HL-60/S4 (cell line): ENCODE measurements around the gene SCLY.

Experiments
- in situ Hi-C: fragments of 300-500 bp; cut with MboI; formaldehyde crosslinking; loops from 2 replicates; pipeline ENCODE4 v1.14.3; 2022; ENCODE audit warnings: low sequenced_read_pairs

SCLY gene

GRCh38 chr2:238136820-238137537, 76.2 kb downstream of the SCLY start:
- in situ Hi-C loops = no loop called here

DNA sequence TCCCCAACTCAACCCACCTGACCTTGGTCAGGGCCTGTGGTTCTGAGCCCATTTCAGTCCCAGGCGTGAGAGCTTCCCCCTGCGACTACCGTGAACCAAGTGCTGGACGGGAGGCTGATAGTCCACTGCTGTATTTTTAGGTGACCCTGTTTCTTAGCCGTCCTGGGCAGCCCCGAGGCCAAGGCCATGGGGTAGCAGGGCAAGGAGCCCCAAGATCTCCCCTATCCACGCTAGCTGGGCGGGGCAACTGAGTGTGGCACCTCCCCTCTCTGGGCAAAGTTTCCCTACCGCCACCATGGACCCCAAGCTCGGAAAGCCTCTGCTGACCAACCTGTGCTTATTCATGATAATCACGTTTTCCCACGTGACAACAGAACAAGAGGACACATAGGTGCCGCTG, 77.1 kb downstream of the SCLY start:
- in situ Hi-C loops = no loop called here

- in situ Hi-C loops = no loop called here
Observed at GRCh38 chr2:238138331-238139195, 77.8 kb downstream of the SCLY start, which contains the start of gene KLHL30. TSS of gene KLHL30 (plus strand) at chr2:238138668. CDS start at chr2:238140755, 2,087 bp downstream.

GRCh38 chr2:238139196-238140039, 78.6 kb downstream of the SCLY start:
- in situ Hi-C loops = no loop called here

DNA sequence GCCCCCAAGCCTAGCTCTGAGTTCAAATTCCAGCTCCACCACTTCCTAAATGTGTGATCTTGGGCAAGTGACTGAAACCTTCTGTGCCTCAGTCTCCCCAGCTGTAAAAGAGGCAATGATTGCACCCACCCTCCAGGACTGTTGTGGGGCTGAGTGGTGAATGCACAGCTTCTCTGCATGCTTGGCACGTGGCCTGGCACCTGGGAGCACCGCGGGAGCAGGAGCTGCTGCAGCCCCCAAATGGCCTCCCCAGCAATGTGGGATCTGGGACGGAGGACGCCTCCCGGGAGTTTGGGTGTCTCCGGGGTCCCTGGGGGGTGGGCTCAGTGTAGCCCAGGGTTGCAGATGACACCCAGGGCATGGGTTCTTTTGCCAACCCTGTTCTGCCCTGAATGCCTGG, 79.2 kb downstream of the SCLY start:
- in situ Hi-C loops = no loop called here

GRCh38 chr2:238140721-238141540, 80.1 kb downstream of the SCLY start:
- in situ Hi-C loops = no loop called here

DNA sequence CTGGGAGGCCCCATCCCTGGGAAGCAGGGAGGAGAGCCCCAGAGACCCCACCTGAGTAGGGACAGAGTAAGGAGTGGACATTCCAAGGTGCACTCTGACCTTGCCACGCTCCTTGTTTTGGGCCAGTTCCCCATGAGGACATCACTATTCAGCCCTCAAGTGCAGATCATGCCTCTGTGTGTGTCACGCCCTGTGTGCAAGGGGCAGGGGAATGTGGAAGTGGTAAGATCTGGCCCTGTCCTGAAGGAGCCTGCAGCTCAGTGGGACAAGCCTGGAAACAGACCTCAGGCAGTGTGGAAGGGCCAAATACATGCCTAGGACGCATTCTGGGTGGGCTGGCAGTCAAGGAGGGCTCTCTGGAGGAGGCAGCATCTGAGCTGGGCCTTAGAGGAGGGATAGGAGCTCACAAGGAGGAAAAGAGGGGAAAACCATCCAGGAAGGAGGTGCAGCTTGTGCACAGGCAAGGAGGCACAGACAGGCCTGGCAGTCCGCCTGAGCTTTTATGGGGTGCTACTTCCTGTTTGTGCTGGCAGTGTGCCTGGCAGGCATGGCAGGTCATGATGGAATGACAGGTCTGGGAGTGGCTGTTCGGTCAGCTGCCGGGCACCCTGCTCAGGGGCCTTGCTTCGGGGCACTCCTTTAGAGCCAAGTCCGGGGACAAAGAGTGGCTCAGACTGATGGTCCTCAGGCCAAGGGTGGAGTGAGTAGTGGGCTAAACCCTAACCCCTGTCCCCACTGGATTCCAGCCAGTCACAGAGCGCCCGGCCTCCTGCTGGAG, 80.9 kb downstream of the SCLY start:
- in situ Hi-C loops = no loop called here

DNA sequence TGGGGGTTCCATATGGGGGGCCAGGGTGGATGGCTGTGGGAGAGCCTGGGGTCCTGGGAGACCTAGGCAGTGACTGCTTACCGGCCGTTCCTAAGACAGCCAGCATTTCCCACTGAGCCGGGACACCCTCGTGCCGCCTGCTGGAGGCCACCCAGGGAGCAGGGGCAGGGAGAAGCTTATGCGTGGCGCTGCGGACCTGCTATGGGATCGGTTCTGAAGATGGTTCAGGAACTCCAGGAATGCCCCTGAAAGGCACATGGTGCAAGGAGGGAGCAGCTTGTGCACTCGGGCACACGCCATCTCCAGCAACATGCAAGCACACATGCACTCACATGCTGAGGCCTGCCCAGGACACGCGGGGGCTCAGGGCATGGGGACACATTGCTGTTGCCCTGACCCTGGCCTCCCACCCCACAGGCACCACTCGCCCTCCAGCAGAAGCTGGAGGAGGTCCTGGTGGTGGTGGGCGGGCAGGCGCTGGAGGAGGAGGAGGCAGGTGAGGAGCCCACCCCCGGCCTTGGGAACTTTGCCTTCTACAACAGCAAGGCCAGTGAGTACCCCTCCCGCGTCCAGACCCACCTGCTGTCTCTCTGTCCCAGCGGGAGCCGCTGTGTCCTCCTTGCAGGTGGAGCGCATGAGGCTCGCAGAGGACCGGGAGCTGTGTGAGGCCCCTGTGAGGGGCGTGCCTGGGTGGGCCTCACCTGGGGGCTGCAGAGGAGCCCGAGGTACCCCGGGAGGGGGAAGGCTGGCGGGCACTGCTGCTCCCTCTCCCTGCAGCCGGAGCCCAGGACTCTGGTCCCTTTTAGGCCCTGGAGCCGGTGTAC, 81.8 kb downstream of the SCLY start:
- in situ Hi-C loops = no loop called here

- in situ Hi-C loops = no loop called here
Observed at GRCh38 chr2:238143239-238143951, 82.6 kb downstream of the SCLY start.

DNA sequence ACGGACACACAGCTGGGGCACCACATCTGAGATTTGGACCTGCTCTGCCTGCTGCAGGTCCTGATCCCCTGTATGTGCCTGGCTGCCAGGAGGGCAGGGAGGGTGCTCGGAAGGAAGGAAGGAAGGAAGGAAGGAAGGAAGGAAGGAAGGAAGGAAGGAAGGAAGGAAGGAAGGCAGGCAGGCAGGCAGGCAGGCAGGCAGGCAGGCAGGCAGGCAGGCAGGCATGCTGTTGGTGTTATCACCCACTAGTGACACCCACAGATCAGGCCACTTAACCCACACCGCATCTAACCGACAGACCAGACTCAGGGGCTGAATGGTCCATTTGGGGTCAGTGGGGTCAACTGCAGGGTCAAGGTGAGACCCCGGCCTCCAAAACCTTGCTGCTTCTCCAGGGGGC, 83.5 kb downstream of the SCLY start:
- in situ Hi-C loops = no loop called here

DNA sequence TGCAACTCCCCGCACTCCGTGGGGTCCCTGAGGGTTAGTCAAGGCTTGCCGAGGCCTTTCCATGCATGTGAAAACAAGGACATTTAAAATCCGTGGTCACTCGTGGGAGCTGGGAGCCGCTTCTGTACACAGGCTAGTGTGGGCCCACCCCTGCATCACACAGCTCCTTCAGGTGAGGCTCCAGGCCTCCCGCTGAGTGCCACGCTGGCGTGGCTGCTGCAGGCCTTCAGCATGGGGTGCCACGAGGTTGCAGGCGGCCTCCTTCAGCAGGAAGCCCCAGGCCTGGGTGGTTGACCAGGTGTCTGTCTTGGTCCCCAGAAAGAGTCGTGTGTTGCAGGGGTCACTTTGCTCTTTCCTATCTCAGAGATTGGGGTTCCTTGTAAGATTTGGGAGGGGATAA, 84.2 kb downstream of the SCLY start:
- in situ Hi-C loops = no loop called here

- in situ Hi-C loops = no loop called here
Observed at GRCh38 chr2:238145851-238146250, 85.0 kb downstream of the SCLY start.

DNA sequence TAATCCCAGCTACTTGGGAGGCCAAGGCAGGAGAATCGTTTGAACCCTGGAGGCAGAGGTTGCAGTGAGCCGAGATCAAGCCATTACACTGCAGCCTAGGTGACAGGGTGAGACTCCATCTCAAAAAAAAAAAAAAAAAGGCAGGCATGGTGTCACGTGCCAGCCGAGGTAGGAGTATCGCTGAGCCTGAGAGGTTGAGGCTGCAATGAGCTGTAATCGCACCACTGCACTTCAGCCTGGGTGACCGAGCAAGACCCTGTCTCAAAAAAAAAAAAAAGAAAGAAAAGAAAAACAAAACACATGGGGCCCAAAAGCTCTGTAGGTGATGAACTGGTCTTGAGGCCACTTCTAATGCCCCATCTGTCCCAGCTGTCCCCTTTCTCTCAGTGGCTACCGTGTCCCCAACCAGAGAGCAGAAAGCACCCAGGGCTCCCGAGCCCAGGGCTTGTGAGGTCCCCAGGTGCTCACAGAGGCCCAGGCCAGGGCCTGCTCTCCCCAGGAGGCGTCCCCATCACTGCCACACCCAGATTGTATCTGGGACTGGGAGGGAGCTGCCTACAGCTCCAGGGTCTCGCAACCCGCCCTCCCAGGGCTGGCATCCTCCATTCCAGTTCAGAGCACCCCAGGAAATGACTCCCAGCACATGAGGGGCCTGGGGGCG, 86.2 kb downstream of the SCLY start:
- in situ Hi-C loops = no loop called here

DNA sequence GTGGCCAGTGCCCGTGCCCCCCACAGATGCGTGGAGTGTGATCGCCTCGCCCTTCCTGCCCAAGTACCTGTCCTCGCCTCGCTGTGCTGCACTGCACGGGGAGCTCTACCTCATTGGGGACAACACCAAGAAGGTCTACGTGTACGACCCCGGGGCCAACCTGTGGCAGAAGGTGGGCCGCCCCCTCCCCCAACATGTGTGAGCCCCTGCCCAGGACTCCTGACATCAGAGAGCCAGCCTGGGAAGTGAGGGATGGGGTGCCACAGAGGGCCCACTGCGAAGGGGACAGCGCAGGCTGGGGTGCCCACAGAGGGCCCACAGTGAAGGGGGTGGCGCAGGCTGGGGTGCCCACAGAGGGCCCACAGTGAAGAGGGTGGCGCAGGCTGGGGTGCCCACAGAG, 88.2 kb downstream of the SCLY start:
- in situ Hi-C loops = no loop called here
